CD8-positive, alpha-beta memory T cell (primary cell): ENCODE measurements around the gene GPANK1. TPM values are rescaled to one million over a fixed set of nuclear protein-coding genes. Genes with fewer than 3 reads are reported as not detected.

Experiments used
- CTCF ChIA-PET: fragments of 350-600 bp; sonication (Branson Sonifier 250); formaldehyde crosslinking; loops from one replicate; lab custom pipeline; 2021; ENCODE audit warnings: antibody characterized with exemption; lab: Charles Lee
- POLR2A ChIA-PET: fragments of 350-600 bp; sonication (Branson Sonifier 250); formaldehyde crosslinking; loops from one replicate; lab custom pipeline; 2021; ENCODE audit warnings: antibody characterized with exemption; lab: Charles Lee
- DNase-seq, 5 donors: peaks; one replicate each; pipeline versions ENCODE4 v3.0.0 to v3.0.0-alpha.2; 2020 to 2022; ENCODE audit warnings: mixed read lengths in 1 of 5
- H3K27ac ChIP-seq: one replicate; pipeline ENCODE4 v1.7.0; 2013; ENCODE audit warnings: low read depth, mild to moderate bottlenecking, low read length, moderate library complexity
- H3K27me3 ChIP-seq: 2 replicates; pipeline ENCODE4 v1.7.0; 2013; ENCODE audit warnings: low read length, mild to moderate bottlenecking; ENCODE audit not compliant: insufficient read depth, poor library complexity, severe bottlenecking
- H3K36me3 ChIP-seq: 2 replicates; pipeline ENCODE4 v1.7.0; 2013; ENCODE audit warnings: mild to moderate bottlenecking, low read length, moderate library complexity; ENCODE audit not compliant: insufficient read depth
- H3K4me1 ChIP-seq: 2 replicates; pipeline ENCODE4 v1.7.0; 2013; ENCODE audit warnings: mild to moderate bottlenecking, low read length, moderate library complexity; ENCODE audit not compliant: insufficient read depth
- H3K4me3 ChIP-seq: 2 replicates; pipeline ENCODE4 v1.7.0; 2013; ENCODE audit warnings: mild to moderate bottlenecking, low read length
- H3K9me3 ChIP-seq: 2 replicates; pipeline ENCODE4 v1.7.0; 2013; ENCODE audit warnings: mild to moderate bottlenecking, low read length
- H3K27ac Mint-ChIP-seq, 8 donors: one replicate each; pipeline ENCODE4 v1.8.0; 2020 to 2021; ENCODE audit warnings: mixed read lengths in 8 of 8, mild to moderate bottlenecking in 6 of 8, inconsistent platforms in 3 of 8, moderate library complexity in 3 of 8
- H3K27me3 Mint-ChIP-seq, 2 donors: one replicate each; pipeline ENCODE4 v1.8.0; 2020 to 2021; ENCODE audit warnings: mixed read lengths in 2 of 2, mild to moderate bottlenecking in 1 of 2, moderate library complexity in 1 of 2
- H3K36me3 Mint-ChIP-seq, 3 donors: one replicate each; pipeline ENCODE4 v1.8.0; 2020 to 2021; ENCODE audit warnings: mixed read lengths in 3 of 3, inconsistent platforms in 1 of 3, mild to moderate bottlenecking in 1 of 3
- H3K4me1 Mint-ChIP-seq, 3 donors: one replicate each; pipeline ENCODE4 v1.8.0; 2020 to 2021; ENCODE audit warnings: mixed read lengths in 3 of 3, inconsistent platforms in 1 of 3, mild to moderate bottlenecking in 1 of 3
- H3K4me3 Mint-ChIP-seq, 7 donors: one replicate each; pipeline ENCODE4 v1.8.0; 2020 to 2021; ENCODE audit warnings: mixed read lengths in 7 of 7, mild to moderate bottlenecking in 6 of 7, moderate library complexity in 4 of 7, inconsistent platforms in 2 of 7
- H3K9me3 Mint-ChIP-seq, 5 donors: one replicate each; pipeline ENCODE4 v1.8.0; 2020 to 2022; ENCODE audit warnings: mixed read lengths in 5 of 5, mild to moderate bottlenecking in 3 of 5, moderate library complexity in 2 of 5, inconsistent platforms in 1 of 5
- polyA plus RNA-seq: library from polyadenylated mRNA; unstranded; fragments of 300-500 nt; fragmentation: Illumina TruSeq; gene quantifications from one replicate; pipeline ENCODE4 v1.2.3, GENCODE V29; 2021
- total RNA-seq, 2 experiments: library from RNA; stranded (reverse); gene quantifications; one replicate each; pipeline ENCODE4 v1.2.3, GENCODE V29; 2021

The GPANK1 gene
- total and polyA plus RNA-seq, 3 experiments from 2014 or later: 19.6 to 46.4 (median 46.2) TPM

- H3K36me3 Mint-ChIP-seq: peaks cover 0 to 2% (median 0%) of the 10 kb centered on the region in 3 donors
- no peak overlapping the region for H3K27ac Mint-ChIP-seq
Observed at GRCh38 chr6:31708224-31708623, 43.4 kb upstream of the GPANK1 start.

GRCh38 chr6:31707701-31708100, 42.9 kb upstream of the GPANK1 start:
- Histone ChIP-seq H3K4me3 (no peak overlapping the region), H3K36me3 (no peaks in the 10 kb centered on the region), H3K27me3 (no peaks in the 10 kb centered on the region), H3K4me1 (peaks cover 13% of the 10 kb centered on the region), H3K27ac (no peak overlapping the region), H3K9me3 (no peaks in the 10 kb centered on the region)
- peak in 1 of 5 donors; percentile 30 for DNase-seq
- CTCF ChIA-PET: no interaction called here
- Mint-ChIP-seq H3K4me1 (peaks cover 16 to 28% (median 25%) of the 10 kb centered on the region in 3 donors), H3K4me3 (no peak overlapping the region), H3K27me3 (peaks cover 0 to 1% of the 10 kb centered on the region in 2 donors), H3K9me3 (no peaks in the 10 kb centered on the region), H3K27ac (no peak overlapping the region), H3K36me3 (peaks cover 0 to 6% (median 0%) of the 10 kb centered on the region in 3 donors)
- POLR2A ChIA-PET: no interaction called here

More at GRCh38 chr6:31708224-31708623, 43.4 kb upstream of the GPANK1 start:
- Histone ChIP-seq H3K36me3 (no peaks in the 10 kb centered on the region), H3K9me3 (no peaks in the 10 kb centered on the region), H3K4me3 (no peak overlapping the region), H3K27ac (no peak overlapping the region), H3K4me1 (peaks cover 13% of the 10 kb centered on the region), H3K27me3 (no peaks in the 10 kb centered on the region)
- Mint-ChIP-seq H3K27me3 (peaks cover 0 to 1% of the 10 kb centered on the region in 2 donors), H3K4me3 (no peak overlapping the region), H3K4me1 (peaks cover 14 to 25% (median 22%) of the 10 kb centered on the region in 3 donors), H3K9me3 (no peaks in the 10 kb centered on the region)
- ChIA-PET POLR2A (no interaction called here), CTCF (interaction anchor here (0.7 kb wide), 1 partner anchor 119 kb away, joined by 4 read pairs; the partner anchor contains the start of gene HSPA1B)
- no peak for DNase-seq

- Histone ChIP-seq H3K9me3 (no peaks in the 10 kb centered on the region), H3K27me3 (no peaks in the 10 kb centered on the region), H3K27ac (peak within 1 kb of the TSS; percentile 24), H3K4me1 (peaks cover 20% of the 10 kb centered on the region), H3K36me3 (no peaks in the 10 kb centered on the region), H3K4me3 (no peak within 1 kb of the TSS)
- ChIA-PET POLR2A (no interaction called here), CTCF (no interaction called here)
- peaks cover 0 to 1% of the 10 kb centered on the region in 2 donors for H3K27me3 Mint-ChIP-seq
- H3K27ac Mint-ChIP-seq: no peak within 1 kb of the TSS
- H3K36me3 Mint-ChIP-seq: peaks cover 0 to 12% (median 0%) of the 10 kb centered on the region in 3 donors
- H3K4me3 Mint-ChIP-seq: peak within 1 kb of the TSS in 1 of 7 donors; percentile 49
- peaks cover 24 to 32% (median 31%) of the 10 kb centered on the region in 3 donors for H3K4me1 Mint-ChIP-seq
- H3K9me3 Mint-ChIP-seq: no peaks in the 10 kb centered on the region
- no peak for DNase-seq
Observed at GRCh38 chr6:31706599-31706998, 41.8 kb upstream of the GPANK1 start, which contains the start of gene LY6G6F. Gene LY6G6F (plus strand): TSS chr6:31706866. CDS start chr6:31706907, 41 bp downstream.

- ChIA-PET CTCF (no interaction called here), POLR2A (no interaction called here)
- Histone ChIP-seq H3K4me3 (no peak overlapping the region), H3K36me3 (no peaks in the 10 kb centered on the region), H3K4me1 (peaks cover 23% of the 10 kb centered on the region), H3K9me3 (no peaks in the 10 kb centered on the region), H3K27ac (no peak overlapping the region), H3K27me3 (no peaks in the 10 kb centered on the region)
- Mint-ChIP-seq H3K36me3 (peaks cover 0 to 16% (median 1%) of the 10 kb centered on the region in 3 donors), H3K9me3 (no peaks in the 10 kb centered on the region), H3K4me3 (no peak overlapping the region), H3K27me3 (peaks cover 0 to 1% of the 10 kb centered on the region in 2 donors), H3K27ac (no peak overlapping the region), H3K4me1 (peaks cover 26 to 32% (median 32%) of the 10 kb centered on the region in 3 donors)
- no peak for DNase-seq
Observed at GRCh38 chr6:31705931-31706330, 41.1 kb upstream of the GPANK1 start.

- no peaks in the 10 kb centered on the region for H3K9me3 ChIP-seq
- no peaks in the 10 kb centered on the region for H3K27me3 ChIP-seq
- H3K4me3 ChIP-seq: peak within 1 kb of the TSS; percentile 88
- peak within 1 kb of the TSS; percentile 98 for H3K27ac ChIP-seq
- peaks cover 0 to 33% (median 2%) of the 10 kb centered on the region in 3 donors for H3K36me3 Mint-ChIP-seq
- peak; percentile 95 to 97 (median 96) for DNase-seq
- POLR2A ChIA-PET: interaction anchor here (0.6 to 1.8 kb wide), 13 partner anchors 33 to 1057 kb away, joined by 3 to 13 read pairs (median 7); partner anchors contain the start of genes BAG6, CLIC1, CSNK2B and DXO
- peaks cover 24% of the 10 kb centered on the region for H3K4me1 ChIP-seq
- H3K27ac Mint-ChIP-seq: peak within 1 kb of the TSS; percentile 88 to 100 (median 96)
- no peaks in the 10 kb centered on the region for H3K9me3 Mint-ChIP-seq
- H3K36me3 ChIP-seq: peaks cover 9% of the 10 kb centered on the region
- peaks cover 0 to 1% of the 10 kb centered on the region in 2 donors for H3K27me3 Mint-ChIP-seq
- CTCF ChIA-PET: interaction anchor here (0.6 to 1.6 kb wide), 8 partner anchors 9 to 302 kb away, joined by 3 to 4 read pairs (median 3); partner anchors contain the start of gene LY6G5C
- peaks cover 28 to 39% (median 35%) of the 10 kb centered on the region in 3 donors for H3K4me1 Mint-ChIP-seq
- H3K4me3 Mint-ChIP-seq: peak within 1 kb of the TSS; percentile 92 to 99 (median 96)
Observed at GRCh38 chr6:31702819-31703716, 38.3 kb upstream of the GPANK1 start, which contains the start of gene ABHD16A. Gene ABHD16A (minus strand): TSS chr6:31703324. CDS start chr6:31703281, 43 bp downstream.

GRCh38 chr6:31702405-31702818, 37.6 kb upstream of the GPANK1 start:
- Histone ChIP-seq H3K36me3 (peaks cover 15% of the 10 kb centered on the region), H3K4me1 (peaks cover 24% of the 10 kb centered on the region), H3K27ac (peak overlapping the region; percentile 98), H3K27me3 (no peaks in the 10 kb centered on the region), H3K4me3 (peak overlapping the region; percentile 88), H3K9me3 (no peaks in the 10 kb centered on the region)
- Mint-ChIP-seq H3K4me3 (peak overlapping the region; percentile 92 to 99 (median 96)), H3K27me3 (peaks cover 0 to 1% of the 10 kb centered on the region in 2 donors), H3K36me3 (peaks cover 0 to 40% (median 4%) of the 10 kb centered on the region in 3 donors), H3K4me1 (peaks cover 35 to 45% (median 41%) of the 10 kb centered on the region in 3 donors), H3K9me3 (no peaks in the 10 kb centered on the region), H3K27ac (peak overlapping the region; percentile 88 to 100 (median 96))
- DNase-seq: no peak
- ChIA-PET CTCF (interaction anchor here (0.7 to 1.6 kb wide), 4 partner anchors 21 to 302 kb away, joined by 3 to 4 read pairs (median 3); partner anchors contain the start of gene LY6G5C), POLR2A (interaction anchor here (0.8 to 1.8 kb wide), 10 partner anchors 33 to 269 kb away, joined by 3 to 13 read pairs (median 6); partner anchors contain the start of genes BAG6, CLIC1, CSNK2B and DXO)

GRCh38 chr6:31701666-31702404, 37.0 kb upstream of the GPANK1 start:
- Mint-ChIP-seq H3K4me3 (peak overlapping the region; percentile 92 to 99 (median 96)), H3K9me3 (no peaks in the 10 kb centered on the region), H3K36me3 (peaks cover 0 to 45% (median 4%) of the 10 kb centered on the region in 3 donors), H3K27me3 (peaks cover 0 to 2% of the 10 kb centered on the region in 2 donors), H3K27ac (peak overlapping the region; percentile 88 to 100 (median 96)), H3K4me1 (peaks cover 39 to 48% (median 46%) of the 10 kb centered on the region in 3 donors)
- Histone ChIP-seq H3K36me3 (peaks cover 18% of the 10 kb centered on the region), H3K4me3 (peak overlapping the region; percentile 88), H3K9me3 (no peaks in the 10 kb centered on the region), H3K27me3 (no peaks in the 10 kb centered on the region), H3K27ac (peak overlapping the region; percentile 98), H3K4me1 (peaks cover 24% of the 10 kb centered on the region)
- CTCF ChIA-PET: interaction anchor here (1.6 kb wide), 1 partner anchor 21 kb away, joined by 3 read pairs; the partner anchor contains the start of gene LY6G5C
- POLR2A ChIA-PET: interaction anchor here (0.6 to 1.8 kb wide), 4 partner anchors 36 to 270 kb away, joined by 3 to 13 read pairs (median 8); partner anchors contain the start of genes BAG6, CSNK2B, DXO and GPANK1
- no peak for DNase-seq
